ENCODE measurements around the gene HACD2. TPM values are rescaled to one million over a fixed set of nuclear protein-coding genes. Genes with fewer than 3 reads are reported as not detected.

The HACD2 gene
- polyA plus RNA-seq, 1 donor, result 75.2 TPM

DNA sequence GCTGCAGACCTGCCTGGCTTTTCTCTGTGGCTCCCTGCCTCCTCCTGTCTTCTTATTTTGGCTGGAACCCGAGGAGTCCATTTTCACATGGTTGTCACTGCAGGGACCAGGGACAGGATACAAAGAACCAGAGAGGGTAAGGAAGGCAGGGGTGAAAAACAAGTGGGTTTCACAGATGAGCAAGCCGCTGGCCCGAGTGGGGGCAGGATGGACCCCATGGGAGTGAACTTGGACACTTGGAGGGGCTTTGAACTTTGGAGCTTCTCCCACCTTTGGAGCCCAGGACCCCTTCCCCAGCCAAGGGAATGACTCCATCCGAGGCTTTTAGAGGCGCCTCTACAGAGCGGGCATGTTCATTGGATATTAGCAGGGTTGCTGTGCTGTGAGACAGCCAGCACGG lies 109.1 kb downstream of the HACD2 start:
- WGBS (ENCODE audit: insufficient coverage, low lambda C conversion rate), result no CpG with 5 or more reads among the region's 7 CpGs
- Histone ChIP-seq H3K36me3 (ENCODE audit: control insufficient read depth, insufficient read depth, low read length) (no peaks in the 10 kb centered on the region), H3K27me3 (ENCODE audit: control insufficient read depth, insufficient read depth, low read length) (no peaks in the 10 kb centered on the region), H3K4me1 (ENCODE audit: control insufficient read depth, insufficient read depth, low read length) (no peaks in the 10 kb centered on the region), H3K9me3 (ENCODE audit: control insufficient read depth, low read depth, low read length) (no peaks in the 10 kb centered on the region), H3K4me3 (ENCODE audit: low read length) (no peak overlapping the region), H3K27ac (ENCODE audit: low read length) (no peak overlapping the region)
- no peak for DNase-seq

DNA sequence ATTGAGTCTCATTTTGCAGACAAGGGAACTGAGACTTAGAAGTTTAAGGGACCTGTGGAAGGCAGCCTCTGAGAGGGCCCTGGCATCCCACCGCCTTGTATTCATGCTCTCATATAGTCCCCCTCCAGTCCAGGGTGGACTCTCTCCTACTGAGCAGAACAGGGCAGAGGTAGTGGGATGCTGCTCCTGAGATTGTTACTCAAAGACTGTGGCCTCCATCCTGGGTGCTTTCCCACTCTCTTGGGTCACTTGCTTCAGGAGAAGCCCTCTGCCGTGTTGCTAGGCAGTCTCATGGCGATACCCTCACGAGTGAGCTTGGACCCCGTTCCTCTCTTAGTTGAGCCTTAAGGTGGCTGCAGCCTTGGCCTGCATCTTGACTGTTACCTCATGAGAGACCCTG lies 113.7 kb downstream of the HACD2 start:
- Histone ChIP-seq H3K36me3 (ENCODE audit: control insufficient read depth, insufficient read depth, low read length) (no peaks in the 10 kb centered on the region), H3K9me3 (ENCODE audit: control insufficient read depth, low read depth, low read length) (no peaks in the 10 kb centered on the region)

DNA sequence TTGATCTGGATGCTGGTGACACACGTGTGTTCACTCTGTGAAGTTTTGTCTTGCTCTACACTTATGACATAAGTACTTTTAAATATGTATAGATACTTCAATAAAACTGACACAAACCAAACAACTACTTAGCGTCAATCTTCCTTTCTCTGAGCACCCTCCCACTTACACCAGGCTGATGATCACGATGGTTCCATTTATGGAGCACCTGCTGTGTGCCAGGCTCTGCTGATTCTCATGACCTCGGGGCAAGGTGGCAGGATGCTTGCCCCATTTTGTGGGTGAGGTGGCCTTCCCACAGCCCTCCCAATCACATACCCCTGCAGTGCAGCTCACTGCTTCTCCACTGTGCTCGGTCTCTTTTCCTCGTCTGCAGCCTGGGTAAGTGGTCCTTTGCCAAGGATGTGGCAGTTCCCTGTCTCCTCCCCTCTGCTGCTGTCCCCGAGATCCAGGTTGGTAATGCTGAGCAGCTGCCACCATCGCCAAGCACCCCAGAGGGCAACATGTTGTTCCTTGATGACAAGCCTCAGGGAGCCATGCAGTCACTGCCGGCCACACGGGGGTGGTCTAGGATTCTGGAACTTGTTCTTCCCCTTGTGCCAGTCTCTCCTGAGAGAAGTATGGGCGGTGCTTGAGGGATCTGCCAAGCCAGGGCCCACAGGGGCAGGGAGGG lies 115.4 kb downstream of the HACD2 start:
- Histone ChIP-seq H3K36me3 (ENCODE audit: control insufficient read depth, insufficient read depth, low read length) (no peaks in the 10 kb centered on the region), H3K4me3 (ENCODE audit: low read length) (no peak overlapping the region), H3K9me3 (ENCODE audit: control insufficient read depth, low read depth, low read length) (no peaks in the 10 kb centered on the region), H3K27ac (ENCODE audit: low read length) (no peak overlapping the region), H3K4me1 (ENCODE audit: control insufficient read depth, insufficient read depth, low read length) (peaks cover 4% of the 10 kb centered on the region), H3K27me3 (ENCODE audit: control insufficient read depth, insufficient read depth, low read length) (no peaks in the 10 kb centered on the region)
- DNase-seq, result no peak
- WGBS (ENCODE audit: insufficient coverage, low lambda C conversion rate), result no CpG with 5 or more reads among the region's 11 CpGs

More for the DNA sequence above, 113.7 kb downstream of the HACD2 start:
- H3K4me1 ChIP-seq (ENCODE audit: control insufficient read depth, insufficient read depth, low read length), result peaks cover 4% of the 10 kb centered on the region
- no peak for DNase-seq
- no peak overlapping the region for H3K4me3 ChIP-seq (ENCODE audit: low read length)
- H3K27me3 ChIP-seq (ENCODE audit: control insufficient read depth, insufficient read depth, low read length), result no peaks in the 10 kb centered on the region
- H3K27ac ChIP-seq (ENCODE audit: low read length), result no peak overlapping the region
- no CpG with 5 or more reads among the region's 5 CpGs for WGBS (ENCODE audit: insufficient coverage, low lambda C conversion rate)

DNA sequence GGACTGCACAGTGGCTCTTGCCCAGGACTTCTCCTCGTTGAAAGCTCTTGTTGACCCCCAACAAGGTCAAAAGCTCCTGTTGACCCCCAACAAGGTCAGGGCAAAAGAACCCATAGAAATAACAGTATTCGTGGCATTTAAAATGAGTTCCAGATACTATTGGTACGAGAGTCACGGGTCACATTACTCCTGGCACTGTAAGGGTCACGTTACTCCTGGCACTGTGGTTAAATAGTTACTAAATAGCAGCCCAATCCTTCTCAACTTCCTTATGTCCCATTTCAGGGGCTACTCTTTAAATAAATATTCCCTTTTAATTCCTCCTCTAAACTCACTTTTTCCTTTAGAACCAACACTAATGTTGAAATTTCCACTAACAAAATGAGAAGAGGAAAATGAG lies 117.8 kb downstream of the HACD2 start:
- Histone ChIP-seq H3K27ac (ENCODE audit: low read length) (no peak overlapping the region), H3K4me1 (ENCODE audit: control insufficient read depth, insufficient read depth, low read length) (peaks cover 4% of the 10 kb centered on the region), H3K36me3 (ENCODE audit: control insufficient read depth, insufficient read depth, low read length) (no peaks in the 10 kb centered on the region), H3K9me3 (ENCODE audit: control insufficient read depth, low read depth, low read length) (no peaks in the 10 kb centered on the region), H3K27me3 (ENCODE audit: control insufficient read depth, insufficient read depth, low read length) (no peaks in the 10 kb centered on the region), H3K4me3 (ENCODE audit: low read length) (no peak overlapping the region)
- DNase-seq, result peak; percentile 49 to 71
- WGBS (ENCODE audit: insufficient coverage, low lambda C conversion rate), result no CpG with 5 or more reads among the region's 5 CpGs

DNA sequence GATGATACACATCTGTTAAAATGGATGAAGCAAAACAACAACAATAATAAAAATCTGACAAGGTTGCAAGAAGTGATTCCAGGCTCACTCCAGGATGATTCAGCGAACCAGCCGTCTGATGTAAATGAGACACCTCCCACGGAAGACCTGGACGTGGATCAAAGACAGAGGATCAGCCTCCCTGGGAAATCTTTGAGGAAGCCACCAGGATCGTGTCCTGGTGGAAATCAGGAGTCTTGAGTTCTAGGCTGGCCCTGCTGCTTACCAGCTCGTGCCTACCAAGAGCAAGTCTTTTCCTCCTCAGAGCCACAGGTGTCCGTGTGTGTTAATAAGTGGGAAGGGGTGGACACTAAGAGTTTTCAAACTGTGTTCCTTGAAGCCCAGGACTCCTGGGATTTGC lies 120.6 kb downstream of the HACD2 start:
- no peak overlapping the region for H3K4me3 ChIP-seq (ENCODE audit: low read length)
- H3K27me3 ChIP-seq (ENCODE audit: control insufficient read depth, insufficient read depth, low read length), result no peaks in the 10 kb centered on the region
- no peak overlapping the region for H3K27ac ChIP-seq (ENCODE audit: low read length)
- H3K36me3 ChIP-seq (ENCODE audit: control insufficient read depth, insufficient read depth, low read length), result no peaks in the 10 kb centered on the region
- no peaks in the 10 kb centered on the region for H3K9me3 ChIP-seq (ENCODE audit: control insufficient read depth, low read depth, low read length)
- peaks cover 4% of the 10 kb centered on the region for H3K4me1 ChIP-seq (ENCODE audit: control insufficient read depth, insufficient read depth, low read length)
- no peak for DNase-seq
- WGBS (ENCODE audit: insufficient coverage, low lambda C conversion rate), result no CpG with 5 or more reads among the region's 7 CpGs

DNA sequence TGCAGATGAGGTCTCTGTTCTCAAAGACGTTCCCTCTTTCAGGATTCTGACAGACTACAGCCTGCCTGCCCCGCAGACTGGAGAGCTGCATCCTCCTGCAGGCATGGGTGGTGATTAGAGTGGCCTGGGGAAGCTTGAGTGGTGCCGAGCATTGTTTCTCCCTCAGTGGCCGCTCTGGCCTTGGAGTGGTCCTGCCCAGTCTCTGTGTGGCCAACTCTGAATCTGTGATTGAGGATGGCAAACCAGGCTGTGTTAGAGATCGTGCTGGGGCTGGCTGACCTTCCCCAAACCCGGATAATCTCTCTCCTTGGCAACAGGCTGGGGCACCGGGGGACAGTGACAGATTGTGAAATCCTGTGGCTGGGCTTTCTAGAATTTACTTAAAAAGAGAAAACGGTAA lies 125.0 kb downstream of the HACD2 start:
- no peaks in the 10 kb centered on the region for H3K36me3 ChIP-seq (ENCODE audit: control insufficient read depth, insufficient read depth, low read length)
- H3K27me3 ChIP-seq (ENCODE audit: control insufficient read depth, insufficient read depth, low read length), result no peaks in the 10 kb centered on the region
- DNase-seq, result no peak
- no peaks in the 10 kb centered on the region for H3K9me3 ChIP-seq (ENCODE audit: control insufficient read depth, low read depth, low read length)
- no peak overlapping the region for H3K4me3 ChIP-seq (ENCODE audit: low read length)
- H3K4me1 ChIP-seq (ENCODE audit: control insufficient read depth, insufficient read depth, low read length), result no peaks in the 10 kb centered on the region
- WGBS (ENCODE audit: insufficient coverage, low lambda C conversion rate), result 17% methylated on average over 1 of the region's 8 CpGs
- no peak overlapping the region for H3K27ac ChIP-seq (ENCODE audit: low read length)

DNA sequence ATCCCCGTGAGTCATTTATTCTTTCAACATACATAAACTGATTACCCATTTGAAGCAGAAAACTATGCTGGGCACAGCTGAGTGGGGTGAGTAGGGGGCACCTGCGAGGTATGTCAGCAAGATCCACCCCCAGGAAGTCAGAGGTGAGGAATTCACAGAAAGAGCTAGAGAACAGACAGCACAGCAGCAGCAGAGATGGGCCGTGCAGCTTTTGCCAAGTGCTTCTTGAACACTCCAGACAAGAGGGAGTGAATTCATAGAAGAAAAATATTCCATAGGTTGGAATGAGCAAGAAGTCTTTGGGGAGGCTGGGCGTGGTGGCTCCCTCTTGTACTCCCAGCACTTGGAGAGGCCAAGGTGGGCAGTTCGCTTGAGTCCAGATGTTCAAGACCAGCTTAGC lies 126.6 kb downstream of the HACD2 start:
- no peak overlapping the region for H3K4me3 ChIP-seq (ENCODE audit: low read length)
- no CpG with 5 or more reads among the region's 5 CpGs for WGBS (ENCODE audit: insufficient coverage, low lambda C conversion rate)
- no peaks in the 10 kb centered on the region for H3K4me1 ChIP-seq (ENCODE audit: control insufficient read depth, insufficient read depth, low read length)
- no peaks in the 10 kb centered on the region for H3K9me3 ChIP-seq (ENCODE audit: control insufficient read depth, low read depth, low read length)
- DNase-seq, result no peak
- H3K27ac ChIP-seq (ENCODE audit: low read length), result no peak overlapping the region
- H3K27me3 ChIP-seq (ENCODE audit: control insufficient read depth, insufficient read depth, low read length), result no peaks in the 10 kb centered on the region
- H3K36me3 ChIP-seq (ENCODE audit: control insufficient read depth, insufficient read depth, low read length), result no peaks in the 10 kb centered on the region

DNA sequence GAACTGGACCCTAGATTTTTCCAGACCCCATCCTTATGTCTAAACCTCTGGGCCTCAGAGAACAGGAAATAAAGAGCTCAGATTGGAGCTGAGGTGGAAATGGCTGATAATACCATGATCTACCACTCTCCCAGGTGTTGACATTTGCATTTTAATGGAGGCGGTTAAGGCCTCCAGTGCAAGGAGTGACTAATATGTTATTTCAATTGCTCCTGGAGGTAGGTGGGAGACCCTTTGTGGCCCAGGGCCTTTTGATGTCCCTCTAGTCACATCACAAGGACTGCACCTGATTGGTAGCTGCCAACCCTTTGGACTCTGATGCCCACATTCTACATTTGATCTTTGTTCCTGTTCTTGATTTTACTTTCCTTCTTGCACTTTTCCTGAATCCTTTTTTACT lies 127.0 kb downstream of the HACD2 start:
- no peaks in the 10 kb centered on the region for H3K27me3 ChIP-seq (ENCODE audit: control insufficient read depth, insufficient read depth, low read length)
- no peak overlapping the region for H3K27ac ChIP-seq (ENCODE audit: low read length)
- peak in 1 of 2 donors; percentile 47 for DNase-seq
- H3K9me3 ChIP-seq (ENCODE audit: control insufficient read depth, low read depth, low read length), result no peaks in the 10 kb centered on the region
- H3K4me1 ChIP-seq (ENCODE audit: control insufficient read depth, insufficient read depth, low read length), result no peaks in the 10 kb centered on the region
- H3K36me3 ChIP-seq (ENCODE audit: control insufficient read depth, insufficient read depth, low read length), result no peaks in the 10 kb centered on the region
- no CpG with 5 or more reads among the region's 1 CpG for WGBS (ENCODE audit: insufficient coverage, low lambda C conversion rate)
- H3K4me3 ChIP-seq (ENCODE audit: low read length), result no peak overlapping the region

DNA sequence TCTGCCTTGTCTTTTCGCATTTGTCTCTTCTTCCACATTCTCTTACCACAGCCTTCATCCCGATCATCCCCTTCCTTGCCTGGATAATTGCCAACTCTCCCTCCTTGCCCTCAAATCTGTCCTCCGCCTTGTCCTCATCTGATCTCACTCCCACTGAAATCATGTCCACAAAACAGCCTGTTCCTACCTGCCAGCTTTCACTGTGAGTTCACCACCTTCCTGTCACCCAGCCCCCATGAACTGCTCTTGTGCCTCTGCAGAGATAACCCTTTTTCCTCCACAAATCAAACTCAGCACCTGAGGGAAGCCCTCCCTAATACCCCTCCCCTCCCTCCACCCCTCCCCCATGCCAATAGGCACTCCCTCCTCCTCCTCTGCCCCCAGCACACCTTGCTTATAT lies 131.2 kb downstream of the HACD2 start:
- H3K36me3 ChIP-seq (ENCODE audit: control insufficient read depth, insufficient read depth, low read length), result no peaks in the 10 kb centered on the region
- H3K27me3 ChIP-seq (ENCODE audit: control insufficient read depth, insufficient read depth, low read length), result peaks cover under 1% of the 10 kb centered on the region
- no peak overlapping the region for H3K27ac ChIP-seq (ENCODE audit: low read length)
- peaks cover 18% of the 10 kb centered on the region for H3K4me1 ChIP-seq (ENCODE audit: control insufficient read depth, insufficient read depth, low read length)
- H3K9me3 ChIP-seq (ENCODE audit: control insufficient read depth, low read depth, low read length), result no peaks in the 10 kb centered on the region
- 52% methylated on average over 2 of the region's 3 CpGs for WGBS (ENCODE audit: insufficient coverage, low lambda C conversion rate)
- no peak overlapping the region for H3K4me3 ChIP-seq (ENCODE audit: low read length)
- peak in 1 of 2 donors; percentile 32 for DNase-seq

DNA sequence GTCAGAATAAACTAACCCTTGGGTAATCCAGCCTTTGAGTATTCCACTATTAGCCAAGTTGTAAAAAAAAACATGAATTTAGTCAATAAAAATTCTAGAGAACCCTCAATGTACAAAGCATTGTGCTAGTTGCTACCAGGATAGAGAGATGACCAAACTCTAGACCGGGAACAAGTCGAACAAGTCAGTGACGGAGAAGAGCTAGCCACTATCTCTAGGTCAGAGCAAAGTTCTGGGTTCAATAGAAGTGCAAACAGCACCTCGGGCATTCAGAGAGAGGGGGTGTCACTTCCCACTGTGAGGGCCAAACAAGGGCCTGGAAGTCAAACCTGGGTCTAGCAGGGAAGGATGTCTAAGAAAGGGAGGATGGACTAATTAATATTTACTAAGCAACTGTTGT lies 133.7 kb downstream of the HACD2 start:
- H3K36me3 ChIP-seq (ENCODE audit: control insufficient read depth, insufficient read depth, low read length), result no peaks in the 10 kb centered on the region
- H3K9me3 ChIP-seq (ENCODE audit: control insufficient read depth, low read depth, low read length), result peaks cover 9% of the 10 kb centered on the region
- DNase-seq, result peak; percentile 71 to 88
- no CpG with 5 or more reads among the region's 4 CpGs for WGBS (ENCODE audit: insufficient coverage, low lambda C conversion rate)
- H3K27me3 ChIP-seq (ENCODE audit: control insufficient read depth, insufficient read depth, low read length), result peaks cover 6% of the 10 kb centered on the region
- no peak overlapping the region for H3K4me3 ChIP-seq (ENCODE audit: low read length)
- H3K27ac ChIP-seq (ENCODE audit: low read length), result peak overlapping the region; percentile 27
- peaks cover 18% of the 10 kb centered on the region for H3K4me1 ChIP-seq (ENCODE audit: control insufficient read depth, insufficient read depth, low read length)

DNA sequence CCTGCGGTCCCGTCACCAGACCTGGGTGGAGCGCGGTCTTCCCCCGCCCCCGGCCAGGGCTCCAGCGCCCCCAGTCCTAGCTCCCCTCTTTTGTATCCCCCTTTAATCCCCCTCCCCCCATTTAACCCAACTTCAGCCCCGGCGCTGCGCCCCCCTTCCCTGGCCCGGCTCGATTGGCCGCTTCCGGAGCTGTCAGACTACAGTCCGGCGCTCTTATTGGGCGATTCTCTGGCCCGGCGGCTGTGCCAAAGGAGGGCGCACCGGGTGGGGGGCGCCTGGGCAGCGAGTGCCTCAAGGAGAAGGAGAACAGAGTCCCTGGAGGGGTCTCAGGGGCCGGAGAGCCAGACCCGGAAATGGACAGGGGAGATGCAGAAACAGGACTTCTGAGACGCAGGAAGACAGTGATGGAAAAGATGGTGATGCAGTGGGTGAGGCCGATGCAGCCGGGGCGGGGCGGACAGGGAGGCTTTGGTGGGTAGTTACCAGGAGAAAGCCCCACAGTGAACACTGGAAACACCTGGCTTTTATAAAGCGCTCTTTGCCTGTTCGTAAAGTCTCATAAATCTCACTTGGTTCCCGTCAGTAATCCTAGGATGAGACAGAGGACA lies 134.8 kb downstream of the HACD2 start:
- H3K27me3 ChIP-seq (ENCODE audit: control insufficient read depth, insufficient read depth, low read length), result peaks cover 6% of the 10 kb centered on the region
- peaks cover 9% of the 10 kb centered on the region for H3K9me3 ChIP-seq (ENCODE audit: control insufficient read depth, low read depth, low read length)
- no peaks in the 10 kb centered on the region for H3K36me3 ChIP-seq (ENCODE audit: control insufficient read depth, insufficient read depth, low read length)
- WGBS (ENCODE audit: insufficient coverage, low lambda C conversion rate), result 40% methylated on average over 1 of the region's 33 CpGs
- peaks cover 18% of the 10 kb centered on the region for H3K4me1 ChIP-seq (ENCODE audit: control insufficient read depth, insufficient read depth, low read length)
- peak in 1 of 2 donors; percentile 54 for DNase-seq
- peak overlapping the region; percentile 53 for H3K4me3 ChIP-seq (ENCODE audit: low read length)
- peak overlapping the region; percentile 46 for H3K27ac ChIP-seq (ENCODE audit: low read length)
